CD14-positive monocyte (primary cell): ENCODE results near the gene MAP2. TPM values are rescaled to one million over a fixed set of nuclear protein-coding genes. Genes with fewer than 3 reads are reported as not detected.

Source experiments
- DNase-seq, 3 donors: peaks; one replicate each; pipeline ENCODE4 v3.0.0-alpha.2; 2011 to 2022
- H2AFZ ChIP-seq: 2 replicates; pipeline ENCODE4 v1.6.0; 2012; ENCODE audit warnings: mild to moderate bottlenecking, low read depth, low read length, inconsistent platforms; ENCODE audit not compliant: insufficient read depth, poor library complexity, severe bottlenecking
- H3K27ac ChIP-seq, 2 donors: 1 replicate in 1 of 2; 2 replicates in 1 of 2; pipeline ENCODE4 v1.5.1; 2012 to 2013; ENCODE audit warnings: low read length in 2 of 2, control low read depth in 1 of 2, inconsistent platforms in 1 of 2, low read depth in 1 of 2, mild to moderate bottlenecking in 1 of 2
- H3K27me3 ChIP-seq, 2 donors: one replicate each; pipeline versions ENCODE4 v1.6.0 to v1.6.1; 2011 to 2013; ENCODE audit warnings: low read length in 2 of 2; ENCODE audit not compliant: control insufficient read depth in 2 of 2, insufficient read depth in 2 of 2
- H3K36me3 ChIP-seq, 2 donors: replicated peaks in 1 of 2; 1 replicate in 1 of 2; 2 replicates in 1 of 2; pipeline versions ENCODE4 v1.5.1 to v1.6.1; 2012 to 2013; ENCODE audit warnings: low read length in 2 of 2, control low read depth in 1 of 2, inconsistent platforms in 1 of 2, mild to moderate bottlenecking in 1 of 2; ENCODE audit not compliant: insufficient read depth in 2 of 2, control insufficient read depth in 1 of 2
- H3K4me1 ChIP-seq, 2 donors: 1 replicate in 1 of 2; 2 replicates in 1 of 2; pipeline versions ENCODE4 v1.5.1 to v1.6.1; 2012 to 2013; ENCODE audit warnings: low read length in 2 of 2, control low read depth in 1 of 2, inconsistent platforms in 1 of 2, mild to moderate bottlenecking in 1 of 2, moderate library complexity in 1 of 2; ENCODE audit not compliant: insufficient read depth in 2 of 2, control insufficient read depth in 1 of 2
- H3K4me2 ChIP-seq: replicated peaks from 2 replicates; pipeline ENCODE3; 2012; ENCODE audit warnings: low read length, moderate library complexity, mild to moderate bottlenecking; ENCODE audit not compliant: poor library complexity, severe bottlenecking; ENCODE audit errors: extremely low read depth
- H3K4me3 ChIP-seq, 3 experiments: fragments of 200-600 bp in 1 of 3; sonication (generic) in 1 of 3; replicated peaks in 1 of 3; 1 replicate in 2 of 3; 2 replicates in 1 of 3; pipeline ENCODE4 v1.5.1; 2011 to 2013; ENCODE audit warnings: low read length in 3 of 3, mild to moderate bottlenecking in 3 of 3, control low read depth in 2 of 3, low read depth in 2 of 3, inconsistent platforms in 1 of 3, moderate library complexity in 1 of 3
- H3K79me2 ChIP-seq: 2 replicates; pipeline ENCODE4 v1.6.0; 2012; ENCODE audit warnings: mild to moderate bottlenecking, control low read depth, inconsistent platforms, low read length, moderate library complexity; ENCODE audit not compliant: insufficient read depth
- H3K9ac ChIP-seq: 2 replicates; pipeline ENCODE4 v1.6.0; 2017; ENCODE audit warnings: low read length, mild to moderate bottlenecking; ENCODE audit not compliant: insufficient read depth, poor library complexity, severe bottlenecking
- H3K9me3 ChIP-seq, 2 donors: replicated peaks in 1 of 2; 1 replicate in 1 of 2; 2 replicates in 1 of 2; pipeline versions ENCODE4 v1.5.1 to v1.6.1; 2012 to 2013; ENCODE audit warnings: low read length in 2 of 2, control low read depth in 1 of 2; ENCODE audit not compliant: control insufficient read depth in 1 of 2, insufficient read depth in 1 of 2
- H4K20me1 ChIP-seq: 2 replicates; pipeline ENCODE4 v1.6.0; 2012; ENCODE audit warnings: mild to moderate bottlenecking, low read length, control low read depth, moderate library complexity; ENCODE audit not compliant: insufficient read depth
- H3K27ac Mint-ChIP-seq, 7 donors: one replicate each; pipeline ENCODE4 v1.8.0; 2020; ENCODE audit warnings: mild to moderate bottlenecking in 7 of 7, mixed read lengths in 7 of 7, moderate library complexity in 6 of 7, inconsistent platforms in 2 of 7
- H3K27me3 Mint-ChIP-seq, 3 donors: one replicate each; pipeline ENCODE4 v1.8.0; 2021 to 2022; ENCODE audit warnings: low read depth in 3 of 3, mild to moderate bottlenecking in 3 of 3, mixed read lengths in 3 of 3, moderate library complexity in 3 of 3, inconsistent platforms in 1 of 3
- H3K36me3 Mint-ChIP-seq, 2 donors: one replicate each; pipeline ENCODE4 v1.8.0; 2020; ENCODE audit warnings: mixed read lengths in 2 of 2, inconsistent platforms in 1 of 2, mild to moderate bottlenecking in 1 of 2
- H3K4me1 Mint-ChIP-seq: one replicate; pipeline ENCODE4 v1.8.0; 2020; ENCODE audit warnings: mild to moderate bottlenecking, mixed read lengths
- H3K4me3 Mint-ChIP-seq, 2 donors: one replicate each; pipeline ENCODE4 v1.8.0; 2020; ENCODE audit warnings: mild to moderate bottlenecking in 2 of 2, mixed read lengths in 2 of 2, moderate library complexity in 1 of 2
- H3K9me3 Mint-ChIP-seq, 7 donors: one replicate each; pipeline ENCODE4 v1.8.0; 2020 to 2022; ENCODE audit warnings: mixed read lengths in 7 of 7, mild to moderate bottlenecking in 6 of 7, moderate library complexity in 6 of 7, inconsistent platforms in 2 of 7
- WGBS: methylation state at CpG from one replicate; pipeline ENCODE4 v1.1.5; 2013; ENCODE audit warnings: missing lambda C conversion rate; ENCODE audit not compliant: insufficient coverage; 5-methylcytosine and 5-hydroxymethylcytosine counted together
- intact Hi-C, 2 donors: fragments of 100-400 bp; cut with micrococcal nuclease; formaldehyde crosslinking; loops; one replicate each; pipeline versions ENCODE4 v1.15.0 to v1.15.1; 2023
- polyA plus RNA-seq, 3 donors: library from polyadenylated mRNA; depleted of rRNA in 1 of 3; unstranded in 2 of 3; stranded (reverse) in 1 of 3; fragments of 300-500 nt in 2 of 3; fragments of >200 nt in 1 of 3; fragmentation: Illumina TruSeq in 2 of 3; gene quantifications; 1 replicate in 2 of 3; 2 replicates in 1 of 3; pipeline ENCODE4 v1.2.3, GENCODE V29; 2012 to 2021
- TF ChIP-seq, protein P1 (sequence below): fragments of 200-600 bp; IDR thresholded peaks from one replicate; pipeline ENCODE4 v1.8.0; 2022; ENCODE audit warnings: antibody characterized with exemption, mild to moderate bottlenecking

The MAP2 gene
- polyA plus RNA-seq, 3 donors, result not detected

DNA sequence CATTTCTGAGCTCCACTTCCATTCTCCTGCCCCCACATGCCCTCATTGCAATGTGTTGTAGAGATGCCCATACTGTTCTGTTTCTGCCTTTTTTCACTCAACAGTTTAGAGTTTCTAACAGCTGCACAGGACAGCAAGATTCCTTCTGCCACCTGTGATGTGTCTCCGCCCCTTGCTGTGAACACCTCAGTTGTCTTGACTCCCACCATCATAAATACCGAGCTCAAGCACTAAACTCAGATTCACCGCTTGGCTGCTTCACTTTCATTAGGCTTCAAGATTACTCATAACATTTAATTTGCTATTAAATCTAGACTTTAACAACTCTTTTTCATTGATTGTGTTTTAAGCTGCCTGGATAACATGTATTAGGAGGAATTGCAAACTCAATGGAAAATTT is 141.0 kb downstream of the MAP2 start:
- intact Hi-C loops, result no loop called here
- Mint-ChIP-seq H3K27me3 (peaks cover 0 to 2% (median 1%) of the 10 kb centered on the region in 3 donors), H3K4me1 (no peaks in the 10 kb centered on the region), H3K36me3 (no peaks in the 10 kb centered on the region), H3K4me3 (no peak overlapping the region), H3K27ac (no peak overlapping the region), H3K9me3 (no peaks in the 10 kb centered on the region)
- H3K79me2 ChIP-seq, result no peaks in the 10 kb centered on the region
- no peak overlapping the region for H3K4me2 ChIP-seq
- H3K9me3 ChIP-seq, result no peaks in the 10 kb centered on the region
- no peaks in the 10 kb centered on the region for H4K20me1 ChIP-seq
- H3K27ac ChIP-seq, result no peak overlapping the region
- TF ChIP-seq, protein P1, sequence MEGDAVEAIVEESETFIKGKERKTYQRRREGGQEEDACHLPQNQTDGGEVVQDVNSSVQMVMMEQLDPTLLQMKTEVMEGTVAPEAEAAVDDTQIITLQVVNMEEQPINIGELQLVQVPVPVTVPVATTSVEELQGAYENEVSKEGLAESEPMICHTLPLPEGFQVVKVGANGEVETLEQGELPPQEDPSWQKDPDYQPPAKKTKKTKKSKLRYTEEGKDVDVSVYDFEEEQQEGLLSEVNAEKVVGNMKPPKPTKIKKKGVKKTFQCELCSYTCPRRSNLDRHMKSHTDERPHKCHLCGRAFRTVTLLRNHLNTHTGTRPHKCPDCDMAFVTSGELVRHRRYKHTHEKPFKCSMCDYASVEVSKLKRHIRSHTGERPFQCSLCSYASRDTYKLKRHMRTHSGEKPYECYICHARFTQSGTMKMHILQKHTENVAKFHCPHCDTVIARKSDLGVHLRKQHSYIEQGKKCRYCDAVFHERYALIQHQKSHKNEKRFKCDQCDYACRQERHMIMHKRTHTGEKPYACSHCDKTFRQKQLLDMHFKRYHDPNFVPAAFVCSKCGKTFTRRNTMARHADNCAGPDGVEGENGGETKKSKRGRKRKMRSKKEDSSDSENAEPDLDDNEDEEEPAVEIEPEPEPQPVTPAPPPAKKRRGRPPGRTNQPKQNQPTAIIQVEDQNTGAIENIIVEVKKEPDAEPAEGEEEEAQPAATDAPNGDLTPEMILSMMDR, result no peak
- H3K27me3 ChIP-seq, result no peaks in the 10 kb centered on the region
- no peak overlapping the region for H3K9ac ChIP-seq
- no peaks in the 10 kb centered on the region for H3K4me1 ChIP-seq
- DNase-seq, result no peak
- no peak overlapping the region for H2AFZ ChIP-seq
- WGBS, result 91% methylated on average over 1 of the region's 3 CpGs
- no peak overlapping the region for H3K4me3 ChIP-seq
- H3K36me3 ChIP-seq, result no peaks in the 10 kb centered on the region

DNA sequence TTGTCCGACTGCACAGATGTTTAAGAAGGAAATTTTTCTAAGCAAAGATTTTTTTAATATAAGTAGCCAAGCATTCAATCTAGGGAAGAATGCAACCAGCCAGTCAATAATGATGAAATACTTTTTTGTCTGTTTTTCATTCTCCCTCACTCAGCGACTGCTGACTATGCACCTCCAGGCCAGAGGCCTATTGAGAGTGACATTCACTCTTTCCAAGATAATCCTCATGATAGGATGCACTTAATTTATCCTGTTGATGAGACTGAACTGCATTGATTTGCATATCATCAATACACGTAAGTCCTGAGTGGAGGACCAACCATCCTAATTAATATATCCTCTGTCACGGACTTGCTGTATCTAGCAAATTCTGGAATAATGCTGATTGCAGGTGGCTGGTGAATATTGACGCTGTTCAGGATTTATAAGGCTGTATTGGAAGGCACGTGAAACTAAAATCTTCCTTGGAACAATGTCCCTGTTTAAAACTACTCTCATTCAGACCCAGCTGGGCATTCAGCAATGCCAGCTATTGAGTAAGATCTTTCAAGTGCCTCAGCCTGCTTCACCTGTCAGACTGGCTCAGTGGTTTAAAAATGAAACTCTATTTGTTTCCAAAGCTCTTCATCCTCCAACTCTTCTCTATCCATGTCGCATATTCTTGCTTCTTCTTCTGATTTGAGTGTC is 142.2 kb downstream of the MAP2 start:
- Histone ChIP-seq H3K36me3 (no peaks in the 10 kb centered on the region), H3K27ac (no peak overlapping the region), H3K9ac (no peak overlapping the region), H3K79me2 (no peaks in the 10 kb centered on the region), H3K4me3 (no peak overlapping the region), H3K4me1 (no peaks in the 10 kb centered on the region), H4K20me1 (no peaks in the 10 kb centered on the region), H3K27me3 (no peaks in the 10 kb centered on the region), H3K4me2 (no peak overlapping the region), H2AFZ (no peak overlapping the region), H3K9me3 (no peaks in the 10 kb centered on the region)
- H3K27ac Mint-ChIP-seq, result no peak overlapping the region
- 60% methylated on average over 1 of the region's 7 CpGs for WGBS
- H3K4me1 Mint-ChIP-seq, result no peaks in the 10 kb centered on the region
- H3K4me3 Mint-ChIP-seq, result no peak overlapping the region
- TF ChIP-seq, protein P1, result no peak
- peaks cover 0 to 4% (median 0%) of the 10 kb centered on the region in 3 donors for H3K27me3 Mint-ChIP-seq
- no peaks in the 10 kb centered on the region for H3K9me3 Mint-ChIP-seq
- intact Hi-C loops, result no loop called here
- no peak for DNase-seq
- H3K36me3 Mint-ChIP-seq, result no peaks in the 10 kb centered on the region
